Activated CD8-positive, alpha-beta T cell treated with anti-CD3 and anti-CD28 coated beads for 36 hours (primary cell): Measurements from ENCODE around the gene GNLY. TPM values are rescaled to one million over a fixed set of nuclear protein-coding genes. Genes with fewer than 3 reads are reported as not detected.

Experiments used
- ATAC-seq: fragments of 200-7000 bp; cut with Tn5 transposase; one replicate; pipeline ENCODE4 v1.10.0; 2021; ENCODE audit warnings: mild to moderate bottlenecking, moderate library complexity
- CTCF ChIA-PET: fragments of 350-600 bp; sonication (Branson Sonifier 250); formaldehyde crosslinking; loops from one replicate; lab custom pipeline; 2021; ENCODE audit warnings: antibody characterized with exemption; lab: Charles Lee
- POLR2A ChIA-PET: fragments of 350-600 bp; sonication (Branson Sonifier 250); formaldehyde crosslinking; loops from one replicate; lab custom pipeline; 2021; ENCODE audit warnings: antibody characterized with exemption; lab: Charles Lee
- DNase-seq: peaks from one replicate; pipeline ENCODE4 v3.0.0-alpha.2; 2020
- H3K27ac Mint-ChIP-seq: one replicate; pipeline ENCODE4 v1.8.0; 2021; ENCODE audit warnings: mild to moderate bottlenecking, mixed read lengths
- H3K27me3 Mint-ChIP-seq: one replicate; pipeline ENCODE4 v1.8.0; 2021; ENCODE audit warnings: mixed read lengths
- H3K36me3 Mint-ChIP-seq: one replicate; pipeline ENCODE4 v1.8.0; 2021; ENCODE audit warnings: low read depth, mixed read lengths
- H3K4me1 Mint-ChIP-seq: one replicate; pipeline ENCODE4 v1.8.0; 2021; ENCODE audit warnings: low read depth, mixed read lengths
- H3K4me3 Mint-ChIP-seq: one replicate; pipeline ENCODE4 v1.8.0; 2021; ENCODE audit warnings: mild to moderate bottlenecking, moderate library complexity, mixed read lengths
- H3K9me3 Mint-ChIP-seq: one replicate; pipeline ENCODE4 v1.8.0; 2021; ENCODE audit warnings: mixed read lengths
- intact Hi-C: fragments of 100-400 bp; cut with micrococcal nuclease; formaldehyde crosslinking; loops from one replicate; pipeline ENCODE4 v1.10.0; 2022
- total RNA-seq, 2 experiments: library from RNA; stranded (reverse); gene quantifications; one replicate each; pipeline ENCODE4 v1.2.3, GENCODE V29; 2021
- TF ChIP-seq, protein P1 (sequence below): fragments of 200-600 bp; IDR thresholded peaks from one replicate; pipeline ENCODE4 v1.8.0; 2022; ENCODE audit warnings: antibody characterized with exemption, mild to moderate bottlenecking

GNLY gene
- total RNA-seq, 2 experiments from 2014 or later, result 46.7 to 52.6 TPM

DNA sequence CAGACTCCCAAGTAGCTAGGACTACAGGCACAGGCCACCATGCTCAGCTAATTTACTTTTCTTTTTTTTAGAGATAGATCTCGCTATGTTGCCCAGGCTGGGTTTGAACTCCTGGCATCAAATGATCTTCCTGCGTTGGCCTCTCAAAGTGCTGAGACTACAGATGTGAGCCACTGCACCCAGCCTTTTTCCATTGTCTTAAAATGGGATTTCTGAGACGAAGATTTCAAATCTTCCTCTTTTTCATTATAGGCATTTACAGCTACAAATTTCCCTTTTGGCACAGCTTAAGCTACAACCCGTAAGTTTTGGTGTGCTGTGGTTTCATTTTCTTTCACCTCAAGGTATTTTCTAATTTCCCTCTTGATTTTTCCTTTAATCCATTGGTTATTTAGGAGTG, 8.6 kb downstream of the GNLY start:
- no peak overlapping the region for H3K4me3 Mint-ChIP-seq
- TF ChIP-seq, protein P1, sequence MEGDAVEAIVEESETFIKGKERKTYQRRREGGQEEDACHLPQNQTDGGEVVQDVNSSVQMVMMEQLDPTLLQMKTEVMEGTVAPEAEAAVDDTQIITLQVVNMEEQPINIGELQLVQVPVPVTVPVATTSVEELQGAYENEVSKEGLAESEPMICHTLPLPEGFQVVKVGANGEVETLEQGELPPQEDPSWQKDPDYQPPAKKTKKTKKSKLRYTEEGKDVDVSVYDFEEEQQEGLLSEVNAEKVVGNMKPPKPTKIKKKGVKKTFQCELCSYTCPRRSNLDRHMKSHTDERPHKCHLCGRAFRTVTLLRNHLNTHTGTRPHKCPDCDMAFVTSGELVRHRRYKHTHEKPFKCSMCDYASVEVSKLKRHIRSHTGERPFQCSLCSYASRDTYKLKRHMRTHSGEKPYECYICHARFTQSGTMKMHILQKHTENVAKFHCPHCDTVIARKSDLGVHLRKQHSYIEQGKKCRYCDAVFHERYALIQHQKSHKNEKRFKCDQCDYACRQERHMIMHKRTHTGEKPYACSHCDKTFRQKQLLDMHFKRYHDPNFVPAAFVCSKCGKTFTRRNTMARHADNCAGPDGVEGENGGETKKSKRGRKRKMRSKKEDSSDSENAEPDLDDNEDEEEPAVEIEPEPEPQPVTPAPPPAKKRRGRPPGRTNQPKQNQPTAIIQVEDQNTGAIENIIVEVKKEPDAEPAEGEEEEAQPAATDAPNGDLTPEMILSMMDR, result no peak
- no peaks in the 10 kb centered on the region for H3K27me3 Mint-ChIP-seq
- H3K4me1 Mint-ChIP-seq, result peaks cover 31% of the 10 kb centered on the region
- ChIA-PET CTCF (interaction anchor here (0.6 to 9.4 kb wide), 4 partner anchors 10 to 65 kb away, joined by 4 to 134 read pairs (median 6); no protein-coding TSS in a partner anchor), POLR2A (no interaction called here)
- H3K27ac Mint-ChIP-seq, result peak overlapping the region; percentile 40
- ATAC-seq (no peak), DNase-seq (no peak)
- H3K9me3 Mint-ChIP-seq, result no peaks in the 10 kb centered on the region
- H3K36me3 Mint-ChIP-seq, result no peaks in the 10 kb centered on the region
- intact Hi-C loops, result no loop called here

DNA sequence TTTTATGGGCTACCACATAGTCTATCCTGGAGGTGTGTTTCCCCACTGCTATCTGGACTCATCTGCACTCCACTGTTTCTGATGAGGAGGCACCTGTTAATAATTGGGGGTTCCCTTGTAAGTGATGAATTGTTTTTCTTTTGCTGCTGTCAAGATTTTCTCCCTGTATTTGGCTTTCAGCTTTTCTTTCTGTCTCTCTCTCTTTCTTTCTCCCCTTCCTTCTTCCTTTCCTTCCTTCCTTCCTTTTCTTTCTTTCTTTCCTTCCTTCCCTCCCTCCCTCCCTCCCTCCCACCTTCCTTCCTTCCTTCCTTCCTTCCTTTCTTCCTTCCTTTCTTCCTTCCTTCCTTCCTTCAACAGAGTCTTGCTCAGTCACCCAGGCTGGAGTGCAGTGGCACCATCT, 9.2 kb downstream of the GNLY start:
- ChIA-PET POLR2A (no interaction called here), CTCF (interaction anchor here (0.6 to 9.4 kb wide), 5 partner anchors 11 to 481 kb away, joined by 3 to 134 read pairs (median 5); no protein-coding TSS in a partner anchor)
- ATAC-seq (no peak), DNase-seq (no peak)
- peaks cover 31% of the 10 kb centered on the region for H3K4me1 Mint-ChIP-seq
- peak overlapping the region; percentile 40 for H3K27ac Mint-ChIP-seq
- H3K36me3 Mint-ChIP-seq, result no peaks in the 10 kb centered on the region
- H3K9me3 Mint-ChIP-seq, result no peaks in the 10 kb centered on the region
- TF ChIP-seq, protein P1, result no peak
- H3K4me3 Mint-ChIP-seq, result no peak overlapping the region
- intact Hi-C loops, result no loop called here
- H3K27me3 Mint-ChIP-seq, result peaks cover 3% of the 10 kb centered on the region

DNA sequence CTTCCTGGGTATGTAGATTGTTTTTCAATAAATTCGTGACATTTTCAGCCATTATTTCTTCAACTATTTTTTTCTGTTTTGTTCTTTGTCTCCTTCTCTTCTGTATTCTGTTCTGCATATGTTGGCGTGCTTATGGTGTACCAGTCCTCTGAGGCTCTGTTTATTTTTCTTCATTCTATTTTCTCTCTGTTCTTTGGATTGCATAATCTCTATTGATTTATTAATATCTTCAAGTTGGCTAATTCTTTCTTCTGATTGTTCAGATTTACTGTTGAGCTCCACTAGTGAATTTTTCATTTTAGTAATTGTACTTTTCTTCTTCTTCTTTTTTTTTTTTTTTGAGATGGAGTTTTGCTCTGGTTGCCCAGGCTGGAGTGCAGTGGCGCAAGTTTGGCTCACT, 9.9 kb downstream of the GNLY start:
- no peaks in the 10 kb centered on the region for H3K9me3 Mint-ChIP-seq
- no peak overlapping the region for H3K4me3 Mint-ChIP-seq
- peaks cover 3% of the 10 kb centered on the region for H3K27me3 Mint-ChIP-seq
- peak overlapping the region; percentile 1 for H3K27ac Mint-ChIP-seq
- DNase-seq (no peak), ATAC-seq (no peak)
- H3K36me3 Mint-ChIP-seq, result no peaks in the 10 kb centered on the region
- TF ChIP-seq, protein P1, result no peak
- ChIA-PET POLR2A (no interaction called here), CTCF (interaction anchor here (1.2 to 9.4 kb wide), 8 partner anchors 8 to 67 kb away, joined by 3 to 134 read pairs (median 8); no protein-coding TSS in a partner anchor)
- H3K4me1 Mint-ChIP-seq, result peaks cover 31% of the 10 kb centered on the region
- intact Hi-C loops, result no loop called here

DNA sequence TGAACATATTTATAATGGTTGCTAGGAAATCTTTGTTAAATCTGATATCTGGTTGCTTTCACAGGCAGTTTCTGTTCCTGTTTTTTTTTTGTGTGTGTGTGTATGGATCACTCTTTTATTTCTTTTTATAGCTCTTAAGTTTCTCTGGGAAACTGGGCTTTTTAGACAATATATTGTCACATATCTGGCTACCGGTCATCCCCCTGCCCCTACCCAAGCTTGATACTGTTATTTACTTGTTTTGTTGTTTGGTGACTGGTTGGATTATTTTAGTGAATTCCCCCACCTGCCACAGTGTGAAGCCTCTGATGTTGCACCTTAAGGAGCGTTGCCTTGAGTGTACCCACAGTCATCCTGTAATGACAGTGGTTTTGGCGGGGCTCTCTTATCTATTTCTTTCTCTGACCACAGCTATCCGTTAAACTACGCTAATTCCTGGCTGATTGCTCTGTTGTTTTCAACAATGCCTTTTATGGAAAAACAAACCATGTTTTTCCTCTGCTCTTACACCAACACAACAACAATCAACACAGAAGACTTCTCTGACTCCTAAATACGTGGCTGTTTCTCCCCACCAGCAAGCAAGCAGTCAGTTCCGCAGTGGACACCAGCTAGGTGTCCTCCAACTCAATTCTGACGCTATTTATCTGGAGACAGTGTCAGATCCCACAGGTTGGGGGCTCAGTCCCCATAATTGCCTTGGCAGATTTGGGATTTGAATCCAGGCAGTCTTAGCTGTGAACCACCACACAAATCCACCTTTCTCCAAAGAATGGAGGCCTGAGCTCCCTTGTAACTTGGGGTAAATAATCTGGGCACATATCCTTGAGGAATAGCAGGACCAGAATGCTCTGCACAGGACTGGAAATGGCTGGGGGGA, 10.9 kb downstream of the GNLY start:
- no peak overlapping the region for H3K4me3 Mint-ChIP-seq
- peaks cover 3% of the 10 kb centered on the region for H3K27me3 Mint-ChIP-seq
- TF ChIP-seq, protein P1, result no peak
- H3K27ac Mint-ChIP-seq, result peak overlapping the region; percentile 19
- CTCF ChIA-PET, result interaction anchor here (0.7 to 9.4 kb wide), 9 partner anchors 9 to 68 kb away, joined by 3 to 134 read pairs (median 3); no protein-coding TSS in a partner anchor
- no peaks in the 10 kb centered on the region for H3K36me3 Mint-ChIP-seq
- peaks cover 31% of the 10 kb centered on the region for H3K4me1 Mint-ChIP-seq
- POLR2A ChIA-PET, result interaction anchor here (0.8 to 1.1 kb wide), 2 partner anchors 9 to 12 kb away, joined by 3 read pairs; no protein-coding TSS in a partner anchor
- H3K9me3 Mint-ChIP-seq, result no peaks in the 10 kb centered on the region
- DNase-seq, result peak; percentile 37
- intact Hi-C loops, result no loop called here
- no peak for ATAC-seq

DNA sequence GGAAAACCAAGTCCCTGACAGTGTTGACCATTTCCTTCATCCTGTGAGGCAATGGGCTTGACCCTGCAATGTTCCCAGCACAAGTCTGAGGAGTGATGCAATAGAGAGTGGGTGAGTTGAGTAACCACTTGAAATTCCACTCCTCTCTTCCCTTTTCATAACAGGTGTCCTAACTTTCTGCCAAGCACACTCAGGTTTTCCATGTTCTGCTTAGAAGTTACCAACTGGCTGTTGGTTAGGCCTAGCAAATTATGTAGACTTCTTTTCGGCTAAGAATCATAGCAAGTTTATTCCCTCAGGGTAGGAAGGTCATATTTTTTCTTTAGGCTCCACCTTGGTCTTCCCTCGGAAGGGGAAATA, 11.5 kb downstream of the GNLY start:
- Mint-ChIP-seq H3K4me1 (peaks cover 31% of the 10 kb centered on the region), H3K36me3 (no peaks in the 10 kb centered on the region), H3K27ac (no peak overlapping the region), H3K9me3 (no peaks in the 10 kb centered on the region), H3K4me3 (no peak overlapping the region), H3K27me3 (peaks cover 3% of the 10 kb centered on the region)
- ATAC-seq (no peak), DNase-seq (no peak)
- ChIA-PET POLR2A (interaction anchor here (1.1 kb wide), 1 partner anchor 12 kb away, joined by 3 read pairs; no protein-coding TSS in a partner anchor), CTCF (interaction anchor here (1.0 to 9.4 kb wide), 12 partner anchors 9 to 69 kb away, joined by 3 to 134 read pairs (median 6); no protein-coding TSS in a partner anchor)
- intact Hi-C loops, result loop anchor here (2.0 kb wide), 1 partner anchor 25 kb away; no protein-coding TSS in a partner anchor
- TF ChIP-seq, protein P1, result no peak
